Measurements from ENCODE around the gene AZU1.
"Not testable (repeated sequence)": the region's sequence is repeated elsewhere in the genome, so short reads cannot be mapped to it uniquely, and the experiment has no call there.

Gene AZU1

DNA sequence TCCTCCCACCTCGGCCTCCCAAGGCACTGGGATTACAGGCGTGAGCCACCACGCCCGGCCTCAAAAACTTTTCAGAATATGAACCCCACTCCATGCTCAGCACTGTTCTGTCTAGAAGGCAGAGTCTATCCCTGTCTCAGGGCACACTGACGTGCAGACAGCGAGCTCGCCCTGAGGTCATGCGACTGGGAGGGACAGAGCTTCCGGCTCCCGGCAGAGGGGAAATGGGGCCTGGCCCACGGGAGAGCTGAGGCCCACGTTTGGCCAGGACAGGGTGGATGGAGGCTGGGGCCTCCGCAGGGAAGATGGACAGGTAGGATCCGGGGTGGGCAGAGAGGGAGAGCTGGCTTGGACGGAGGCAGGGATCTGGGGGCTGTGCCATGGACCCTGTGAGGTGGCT lies 2.8 kb upstream of the AZU1 start:
- no peak for DNase-seq (ENCODE audit: low read depth in 2 of 2, low spot score in 1 of 2)

DNA sequence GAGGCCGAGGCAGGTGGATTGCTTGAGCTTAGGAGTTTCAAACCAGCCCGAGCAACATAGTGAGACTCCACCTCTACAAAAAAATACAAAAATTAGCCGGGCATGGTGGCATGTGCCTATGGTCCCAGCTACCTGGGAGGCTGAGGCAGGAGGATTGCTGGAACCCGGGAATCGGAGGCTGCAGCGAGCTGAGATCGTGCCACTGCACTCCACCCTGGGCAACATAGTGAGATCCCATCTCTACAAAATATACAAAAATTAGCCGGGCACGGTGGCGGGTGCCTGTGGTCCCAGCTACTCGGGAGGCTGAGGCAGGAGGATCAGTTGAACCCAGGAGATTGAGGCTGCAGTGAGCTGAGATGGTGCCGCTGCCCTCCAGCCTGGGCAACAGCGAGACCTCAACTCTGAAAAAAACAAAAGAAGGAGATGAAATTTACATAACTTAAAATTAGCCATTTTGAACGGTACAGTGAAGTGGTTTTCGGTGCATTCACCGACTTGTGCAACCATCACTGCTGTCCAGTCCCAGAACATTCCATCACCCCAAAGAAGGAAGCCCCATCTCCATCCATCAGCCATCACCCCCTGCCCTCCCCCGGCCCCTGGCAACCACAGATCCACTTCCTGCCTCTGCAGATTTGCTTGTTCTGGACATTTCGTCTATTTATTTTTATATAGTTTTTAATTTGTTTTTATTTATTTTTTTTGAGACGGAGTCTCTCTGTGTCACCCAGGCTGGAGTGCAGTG lies 1.6 kb upstream of the AZU1 start:
- DNase-seq (ENCODE audit: low read depth in 2 of 2, low spot score in 1 of 2): no peak

DNA sequence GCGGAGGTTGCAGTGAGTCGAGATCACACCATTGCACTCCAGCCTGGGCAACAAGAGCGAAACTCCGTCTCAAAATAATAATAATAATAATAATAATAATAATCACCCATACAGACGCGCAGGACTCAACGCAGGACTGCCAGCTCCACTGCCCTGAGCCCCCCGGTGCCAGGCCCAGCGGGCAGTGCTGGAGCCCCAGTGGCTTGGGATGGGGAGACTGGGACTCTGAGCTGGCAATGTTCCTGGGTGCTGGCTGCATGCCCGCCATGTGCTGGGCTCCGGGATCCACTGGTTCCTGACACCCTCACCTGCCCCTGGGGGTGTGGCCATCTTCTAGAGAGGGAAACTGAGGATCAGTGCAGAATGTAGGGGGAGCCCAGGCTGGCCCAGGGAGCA lies 325 bp upstream of the AZU1 start:
- DNase-seq (ENCODE audit: low read depth in 2 of 2, low spot score in 1 of 2): no peak

DNA sequence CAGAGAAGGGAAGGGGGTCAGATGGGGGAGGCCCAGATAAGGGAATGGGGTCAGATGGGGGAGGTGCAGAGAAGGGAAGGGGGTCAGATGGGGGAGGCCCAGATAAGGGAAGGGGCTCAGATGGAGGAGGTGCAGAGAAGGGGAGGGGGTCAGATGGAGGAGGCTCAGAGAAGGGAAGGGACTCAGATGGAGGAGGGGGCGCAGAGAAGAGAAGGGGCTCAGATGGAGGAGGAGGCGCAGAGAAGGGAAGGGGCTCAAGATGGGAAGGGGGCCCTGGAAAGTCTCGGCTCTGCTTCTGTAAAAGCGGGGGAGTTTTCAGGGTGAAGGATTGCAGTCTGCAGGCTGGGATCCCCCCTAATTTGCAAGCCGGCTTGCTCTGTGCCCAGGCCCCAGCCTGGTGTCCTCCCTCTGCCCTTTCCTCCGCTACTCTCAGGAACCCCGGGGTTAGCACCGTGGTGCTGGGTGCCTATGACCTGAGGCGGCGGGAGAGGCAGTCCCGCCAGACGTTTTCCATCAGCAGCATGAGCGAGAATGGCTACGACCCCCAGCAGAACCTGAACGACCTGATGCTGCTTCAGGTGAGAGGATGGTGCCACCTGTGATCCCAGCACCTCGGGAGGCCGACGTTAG lies 1.6 kb downstream of the AZU1 start:
- DNase-seq (ENCODE audit: low read depth in 2 of 2, low spot score in 1 of 2): no peak

DNA sequence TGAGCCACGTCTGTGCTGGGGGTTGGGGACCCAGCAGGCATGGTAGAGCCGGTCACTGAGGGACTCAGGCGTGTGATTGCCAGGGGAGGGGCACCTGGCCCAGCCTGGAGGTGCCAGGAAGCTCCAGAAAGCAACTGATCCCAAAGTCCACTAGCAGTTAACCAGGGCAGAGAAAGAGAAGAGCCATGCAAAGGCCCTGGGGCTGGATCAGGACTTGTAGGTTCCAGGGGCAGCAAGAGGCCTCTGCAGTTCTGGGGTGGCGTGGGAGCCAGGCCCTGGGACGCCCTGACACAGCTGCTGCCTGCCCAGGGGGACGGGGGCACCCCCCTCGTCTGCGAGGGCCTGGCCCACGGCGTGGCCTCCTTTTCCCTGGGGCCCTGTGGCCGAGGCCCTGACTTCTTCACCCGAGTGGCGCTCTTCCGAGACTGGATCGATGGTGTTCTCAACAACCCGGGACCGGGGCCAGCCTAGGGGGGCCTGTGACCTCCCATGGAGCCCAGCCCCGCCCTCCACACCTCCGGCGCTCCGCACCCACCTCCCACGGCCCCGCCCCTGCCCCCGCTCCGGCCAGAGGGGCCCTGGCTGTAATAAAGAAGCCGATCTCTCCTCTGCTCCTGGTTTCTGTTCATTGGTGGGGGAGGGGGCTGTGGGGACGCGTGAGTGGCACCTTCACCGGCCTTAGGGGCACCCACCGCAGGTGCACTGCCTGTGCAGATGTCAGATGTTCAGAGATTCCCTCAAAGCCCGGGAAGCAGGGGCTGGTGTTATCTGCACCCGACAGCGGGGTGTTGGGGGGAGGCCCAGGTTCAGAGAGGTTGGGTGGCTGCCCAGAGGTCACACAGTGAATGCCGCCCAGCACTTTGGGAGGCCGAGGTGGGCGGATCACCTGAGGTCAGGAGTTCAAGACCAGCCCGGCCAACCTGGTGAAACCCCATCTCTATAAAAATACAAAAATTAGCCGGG lies 4.1 kb downstream of the AZU1 start:
- no peak for DNase-seq (ENCODE audit: low read depth in 2 of 2, low spot score in 1 of 2)

DNA sequence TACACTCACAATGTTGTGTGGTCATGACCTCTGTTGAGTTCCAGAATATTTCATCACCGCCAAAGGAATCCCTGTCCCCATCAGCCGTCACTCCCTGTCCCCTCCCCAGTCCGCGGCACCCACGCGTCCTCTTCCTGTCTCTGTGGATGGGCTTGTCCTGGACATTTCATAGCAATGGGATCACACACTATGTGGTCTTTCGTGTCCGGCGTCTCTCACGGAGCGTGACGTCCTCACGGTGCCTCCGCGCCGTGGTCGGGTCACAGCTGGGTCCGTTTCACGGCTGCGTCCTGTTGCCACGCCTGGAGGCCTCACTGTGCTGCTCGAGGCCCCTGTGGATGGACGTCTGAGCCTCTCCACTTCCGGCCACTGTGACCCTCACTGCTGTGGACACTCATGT lies 6.6 kb downstream of the AZU1 start:
- no peak for DNase-seq (ENCODE audit: low read depth in 2 of 2, low spot score in 1 of 2)

DNA sequence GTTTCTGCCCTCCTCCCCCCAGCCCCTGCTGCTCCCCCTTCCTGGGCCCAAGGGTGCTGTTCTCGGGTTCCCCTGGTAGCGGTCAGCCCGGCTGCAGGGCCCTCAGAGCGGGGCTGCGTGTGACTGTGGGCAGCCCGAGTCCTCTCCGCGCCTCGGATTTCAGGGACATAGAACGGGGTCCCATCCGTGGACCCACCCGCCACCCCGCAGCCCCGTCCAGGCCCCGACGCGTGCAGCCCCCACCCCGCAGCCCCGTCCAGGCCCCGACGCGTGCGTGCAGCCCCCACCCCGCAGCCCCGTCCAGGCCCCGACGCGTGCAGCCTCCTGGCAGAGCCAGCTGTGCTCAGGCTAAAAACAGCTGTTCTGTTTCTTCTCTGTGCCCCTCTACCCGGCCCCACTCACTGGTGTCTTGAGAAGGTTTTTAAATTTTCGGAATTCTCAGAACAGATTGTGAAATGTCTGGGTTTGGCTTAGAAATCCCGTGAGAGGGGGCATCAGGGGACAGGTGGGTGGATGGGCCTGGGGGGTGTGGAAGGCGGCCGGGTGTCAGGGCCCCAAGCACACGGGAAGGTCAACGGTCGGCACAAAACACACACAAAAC lies 7.7 kb downstream of the AZU1 start:
- DNase-seq (ENCODE audit: low read depth in 2 of 2, low spot score in 1 of 2): no peak

DNA sequence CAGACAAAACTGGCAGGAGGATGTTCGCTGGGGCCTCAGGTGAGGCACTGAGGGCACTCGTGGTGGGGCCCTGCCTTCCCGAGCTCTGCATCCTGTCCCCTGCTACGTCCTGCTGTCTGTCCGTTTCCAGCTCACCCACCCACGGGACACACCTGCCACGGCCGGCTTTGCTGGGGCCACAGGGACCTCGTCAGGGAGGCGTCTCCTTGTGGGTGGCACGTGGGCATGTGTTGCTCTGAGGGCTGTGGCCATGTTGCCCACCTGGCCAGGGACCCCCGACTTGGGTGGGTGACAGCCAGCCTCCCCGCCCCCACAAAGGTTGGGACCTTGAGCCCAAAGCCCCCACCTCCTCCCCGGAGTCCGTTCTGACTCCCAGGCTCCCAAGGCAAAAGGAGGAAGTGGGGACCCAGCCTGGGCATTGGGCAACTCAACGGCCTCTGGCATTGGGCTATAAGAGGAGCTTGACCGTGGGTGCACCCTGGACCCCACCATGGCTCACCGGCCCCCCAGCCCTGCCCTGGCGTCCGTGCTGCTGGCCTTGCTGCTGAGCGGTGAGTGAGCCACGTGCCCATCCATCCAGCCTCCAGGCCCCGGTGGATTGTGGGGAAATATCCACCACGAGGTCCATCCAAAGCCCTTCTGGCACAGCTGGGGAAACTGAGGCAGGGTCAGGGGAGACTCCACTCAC lies 13.0 kb downstream of the AZU1 start, which contains the start of gene PRTN3:
TSS of gene PRTN3 (plus strand) at position 481 of the 688 bp plus-strand sequence. CDS start at position 491, 10 bp downstream.
- no peak for DNase-seq (ENCODE audit: low read depth in 2 of 2, low spot score in 1 of 2)

DNA sequence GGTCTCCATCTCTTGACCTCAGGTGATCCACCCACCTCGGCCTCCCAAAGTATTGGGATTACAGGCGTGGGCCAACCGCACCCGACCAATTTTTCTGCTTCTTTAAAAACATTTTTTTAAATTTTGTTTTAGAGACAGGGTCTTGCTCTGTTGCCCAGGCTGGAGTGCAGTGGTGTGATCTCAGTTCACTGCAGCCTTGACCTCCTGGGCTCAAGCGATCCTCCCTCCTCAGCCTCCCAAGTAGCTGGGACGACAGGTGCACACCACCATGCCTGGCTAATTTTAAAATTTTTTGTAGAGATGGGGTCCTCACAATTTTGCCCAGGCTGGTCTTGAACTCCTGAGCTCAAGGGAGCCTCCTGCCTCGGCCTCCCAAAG lies 15.2 kb downstream of the AZU1 start:
- DNase-seq (ENCODE audit: low read depth in 2 of 2, low spot score in 1 of 2): not testable (repeated sequence)

DNA sequence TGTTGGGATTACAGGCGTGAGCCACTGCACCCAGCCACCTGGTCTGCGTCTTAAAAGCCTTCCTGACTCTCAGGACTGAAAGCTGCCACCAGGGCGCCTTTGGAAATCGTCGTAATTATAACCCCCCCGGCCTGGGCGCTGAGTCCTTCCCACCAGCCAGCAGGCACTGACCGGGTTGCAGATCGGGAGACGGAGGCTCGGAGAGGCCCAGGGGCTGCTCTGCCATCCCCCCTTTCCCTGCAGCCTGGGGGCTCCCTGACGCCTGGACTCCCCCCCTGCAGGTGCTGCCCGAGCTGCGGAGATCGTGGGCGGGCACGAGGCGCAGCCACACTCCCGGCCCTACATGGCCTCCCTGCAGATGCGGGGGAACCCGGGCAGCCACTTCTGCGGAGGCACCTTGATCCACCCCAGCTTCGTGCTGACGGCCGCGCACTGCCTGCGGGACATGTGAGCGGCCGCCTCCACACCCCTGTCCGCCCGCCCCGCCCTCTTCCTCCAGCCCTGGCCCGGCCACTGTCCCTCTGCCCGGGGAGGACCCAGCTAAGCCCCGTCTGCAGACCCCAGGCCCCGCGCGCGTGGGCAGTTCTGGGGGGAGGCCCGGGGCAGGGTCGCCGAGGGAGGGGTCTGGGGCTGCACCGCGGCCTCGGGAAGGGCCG lies 15.7 kb downstream of the AZU1 start:
- DNase-seq (ENCODE audit: low read depth in 2 of 2, low spot score in 1 of 2): no peak

DNA sequence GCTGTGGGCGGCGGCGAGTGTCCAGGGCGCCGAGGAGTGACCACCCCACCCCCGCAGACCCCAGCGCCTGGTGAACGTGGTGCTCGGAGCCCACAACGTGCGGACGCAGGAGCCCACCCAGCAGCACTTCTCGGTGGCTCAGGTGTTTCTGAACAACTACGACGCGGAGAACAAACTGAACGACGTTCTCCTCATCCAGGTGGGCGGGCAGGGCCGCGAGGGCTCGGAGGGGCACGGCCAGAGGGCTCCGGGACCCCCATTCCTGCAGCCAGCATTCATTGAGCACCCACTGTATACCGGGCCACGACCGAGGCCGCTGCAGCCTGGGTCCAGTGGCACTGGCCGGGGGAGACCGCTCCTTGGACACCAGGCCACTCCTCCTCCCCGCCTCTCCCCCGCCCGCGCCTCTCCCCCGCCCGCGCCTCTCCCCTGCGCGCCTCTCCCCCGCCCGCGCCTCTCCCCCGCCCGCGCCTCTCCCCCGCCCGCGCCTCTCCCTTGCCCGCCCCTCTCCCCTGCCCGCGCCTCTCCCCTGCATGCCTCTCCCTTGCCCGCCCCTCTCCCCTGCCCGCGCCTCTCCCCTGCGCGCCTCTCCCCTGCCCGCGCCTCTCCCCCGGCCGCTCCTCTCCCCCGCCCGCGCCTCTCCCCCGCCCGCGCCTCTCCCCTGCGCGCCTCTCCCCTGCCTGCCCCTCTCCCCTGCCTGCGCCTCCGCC lies 16.4 kb downstream of the AZU1 start:
- DNase-seq (ENCODE audit: low read depth in 2 of 2, low spot score in 1 of 2): no peak

DNA sequence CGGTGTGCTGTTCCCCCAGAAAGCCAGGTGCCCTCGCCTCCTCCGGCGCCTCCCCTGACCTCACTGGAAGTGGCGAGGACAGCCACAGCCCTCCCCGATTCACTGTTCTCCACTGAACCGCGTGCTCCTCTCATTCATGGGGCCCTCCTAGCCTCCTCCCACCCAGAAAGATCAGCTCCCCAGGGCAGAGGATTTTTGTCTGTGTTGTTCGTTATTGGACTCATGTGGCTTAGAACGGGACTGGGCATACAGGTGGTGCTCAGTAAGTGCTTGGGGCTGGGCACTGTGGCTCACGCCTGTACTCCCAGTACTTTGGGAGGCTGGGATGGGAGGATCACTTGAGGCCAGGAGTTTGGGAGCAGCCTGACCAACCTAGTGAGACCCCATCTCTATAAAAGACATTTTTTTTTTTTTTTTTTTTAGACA lies 16.9 kb downstream of the AZU1 start:
- DNase-seq (ENCODE audit: low read depth in 2 of 2, low spot score in 1 of 2): no peak

DNA sequence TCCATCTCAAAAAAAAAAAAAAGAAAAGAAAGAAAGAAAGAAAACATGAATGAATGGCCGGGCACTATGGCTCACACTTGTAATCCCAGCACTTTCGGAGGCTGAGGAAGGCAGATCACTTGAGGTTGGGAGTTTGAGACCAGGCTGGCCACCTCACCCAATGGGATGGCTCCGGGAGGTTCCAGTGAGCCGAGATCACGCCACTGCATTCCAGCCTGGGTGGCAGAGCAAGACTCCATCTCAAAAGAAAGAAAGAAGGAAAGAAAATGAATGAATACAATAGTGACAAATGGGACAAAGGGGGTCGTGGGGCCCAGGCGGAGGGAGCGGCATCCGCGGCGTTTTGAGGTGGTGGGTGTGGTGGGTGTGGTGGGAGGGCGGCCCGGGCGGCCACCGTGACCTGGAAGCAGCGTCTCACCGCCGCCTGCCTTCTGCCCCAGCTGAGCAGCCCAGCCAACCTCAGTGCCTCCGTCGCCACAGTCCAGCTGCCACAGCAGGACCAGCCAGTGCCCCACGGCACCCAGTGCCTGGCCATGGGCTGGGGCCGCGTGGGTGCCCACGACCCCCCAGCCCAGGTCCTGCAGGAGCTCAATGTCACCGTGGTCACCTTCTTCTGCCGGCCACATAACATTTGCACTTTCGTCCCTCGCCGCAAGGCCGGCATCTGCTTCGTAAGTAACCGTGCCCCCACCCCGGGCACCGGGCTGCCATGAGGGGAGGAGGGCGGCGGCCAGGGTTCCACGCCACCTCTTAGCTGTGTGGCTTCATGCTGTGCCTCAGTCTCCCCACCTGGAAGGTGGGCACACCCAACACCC lies 18.3 kb downstream of the AZU1 start:
- DNase-seq (ENCODE audit: low read depth in 2 of 2, low spot score in 1 of 2): no peak

DNA sequence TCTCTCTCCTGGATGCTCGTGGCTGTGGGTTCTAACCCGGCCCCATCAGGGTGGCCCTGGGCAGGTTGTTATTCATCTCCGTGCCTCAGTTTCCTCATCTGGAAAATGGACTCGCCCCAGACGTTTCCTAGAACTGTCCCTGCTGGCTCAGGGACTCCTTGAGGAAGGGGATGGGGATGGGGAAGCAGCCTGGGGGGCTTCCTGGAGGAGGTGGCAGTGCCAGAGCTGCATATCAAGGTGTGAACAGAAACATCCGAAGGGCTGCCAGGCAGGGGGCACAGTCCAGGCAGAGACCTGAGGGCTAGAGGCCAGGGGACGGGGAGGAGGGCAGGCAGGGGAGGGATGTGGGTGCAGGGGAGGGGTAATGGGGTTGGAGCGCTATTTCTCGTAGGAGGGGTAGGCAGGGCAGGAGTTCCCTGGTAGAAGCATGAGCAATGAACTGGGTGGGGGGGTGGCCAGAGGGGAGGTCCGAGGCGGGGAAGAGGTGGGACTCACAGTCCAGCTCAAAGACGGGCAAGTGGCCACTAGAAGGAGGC lies 20.8 kb downstream of the AZU1 start:
- DNase-seq (ENCODE audit: low read depth in 2 of 2, low spot score in 1 of 2): no peak

DNA sequence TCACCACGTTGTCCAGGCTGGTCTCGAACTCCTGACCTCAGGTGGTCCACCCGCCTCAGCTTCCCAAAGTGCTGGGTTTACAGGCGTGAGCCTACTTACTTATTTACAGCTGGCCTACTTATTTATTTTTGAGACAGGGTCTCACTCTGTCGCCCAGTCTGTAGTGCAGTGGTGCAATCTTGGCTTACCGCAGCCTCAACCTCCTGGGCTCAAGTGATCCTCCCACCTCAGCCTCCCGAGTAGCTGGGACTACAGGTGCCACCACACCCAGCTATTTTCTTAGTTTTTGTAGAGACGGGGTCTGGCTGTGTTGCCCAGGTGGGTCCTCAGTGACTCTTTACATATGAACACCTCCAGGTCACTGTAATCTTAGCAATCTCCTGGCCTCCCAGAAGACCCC lies 21.6 kb downstream of the AZU1 start:
- DNase-seq (ENCODE audit: low read depth in 2 of 2, low spot score in 1 of 2): not testable (repeated sequence)

DNA sequence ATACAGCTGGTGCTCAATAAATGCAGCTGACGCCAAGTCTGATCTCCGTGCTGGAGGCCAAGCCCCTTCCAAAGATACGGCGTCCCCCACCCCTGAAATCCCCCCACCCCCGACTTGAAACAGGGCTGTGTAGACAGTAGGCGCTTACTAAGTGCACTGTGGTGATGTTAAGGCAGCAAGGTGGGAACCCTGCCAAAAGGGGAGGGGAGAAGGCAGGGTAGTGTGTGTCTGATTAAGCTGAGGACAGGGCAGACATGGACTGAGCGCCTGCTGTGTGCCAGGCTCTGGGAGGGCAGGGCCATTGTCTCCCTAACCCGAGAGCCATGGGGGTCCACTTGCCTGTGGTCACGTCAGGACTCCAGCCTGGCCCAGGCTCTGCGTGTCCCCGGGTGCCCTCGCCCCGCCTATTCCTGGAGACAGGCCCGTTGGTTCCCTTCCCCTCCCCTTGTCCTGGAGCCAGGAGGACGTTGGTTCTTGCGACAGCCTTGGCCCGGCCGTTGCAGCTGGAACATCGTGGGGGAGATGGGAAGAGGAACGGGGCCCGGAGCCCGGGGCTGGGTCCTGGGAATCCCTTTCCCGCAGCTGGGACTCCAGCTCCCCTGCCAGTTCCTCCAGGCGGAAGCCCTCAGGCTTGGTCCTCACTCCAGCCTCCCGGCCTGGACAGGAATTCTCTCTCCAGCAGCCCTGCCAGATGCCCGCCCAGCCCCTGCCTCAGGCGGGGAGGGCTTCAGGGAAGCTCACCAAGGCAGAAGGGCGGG lies 22.8 kb downstream of the AZU1 start:
- no peak for DNase-seq (ENCODE audit: low read depth in 2 of 2, low spot score in 1 of 2)

DNA sequence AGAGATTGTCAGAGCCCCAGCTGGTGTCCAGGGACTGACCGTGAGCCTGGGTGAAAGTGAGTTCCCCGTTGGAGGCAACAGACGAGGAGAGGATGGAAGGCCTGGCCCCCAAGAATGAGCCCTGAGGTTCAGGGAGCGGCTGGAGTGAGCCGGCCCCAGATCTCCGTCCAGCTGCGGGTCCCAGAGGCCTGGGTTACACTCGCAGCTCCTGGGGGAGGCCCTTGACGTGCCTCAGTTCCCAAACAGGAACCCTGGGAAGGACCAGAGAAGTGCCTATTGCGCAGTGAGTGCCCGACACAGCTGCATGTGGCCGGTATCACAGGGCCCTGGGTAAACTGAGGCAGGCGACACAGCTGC lies 23.3 kb downstream of the AZU1 start:
- no peak for DNase-seq (ENCODE audit: low read depth in 2 of 2, low spot score in 1 of 2)
